Measurements from ENCODE around the gene IPO9.

The IPO9 gene

GRCh38 chr1:201883786-201884185 lies 54.8 kb downstream of the IPO9 start:
- Histone ChIP-seq H3K27ac (peak overlapping the region in 8 of 21 experiments; percentile 3 to 61 (median 14)), H3K4me3 (no peak overlapping the region)

GRCh38 chr1:201884425-201884824 lies 55.5 kb downstream of the IPO9 start:
- peak overlapping the region in 8 of 21 experiments; percentile 3 to 61 (median 22) for H3K27ac ChIP-seq

DNA sequence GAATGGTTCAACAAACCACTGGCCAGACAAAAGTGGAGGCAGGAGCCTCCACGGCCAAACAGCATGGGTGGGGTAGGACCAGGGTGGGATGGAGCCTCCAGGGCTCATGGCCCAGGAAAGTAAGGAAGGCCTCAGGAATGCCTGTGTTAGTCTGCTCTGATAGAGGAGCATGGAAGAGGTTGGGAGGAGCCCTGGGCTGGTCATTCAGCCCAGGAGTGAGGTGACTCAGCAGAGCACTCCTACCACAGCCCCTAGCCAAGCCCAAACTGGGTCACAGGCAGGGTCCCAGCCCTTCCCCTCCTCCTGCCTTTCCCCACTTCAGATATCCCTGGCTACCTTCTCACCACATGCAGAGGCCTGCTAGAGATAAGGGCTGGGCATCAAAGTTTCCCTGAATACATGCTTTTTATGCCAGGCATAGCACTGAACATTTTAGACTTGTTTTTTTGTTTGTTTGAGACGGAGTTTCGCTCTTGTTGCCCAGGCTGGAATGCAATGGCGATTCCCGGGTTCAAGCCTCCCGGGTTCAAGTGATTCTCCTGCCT lies 56.6 kb downstream of the IPO9 start:
- Histone ChIP-seq H3K4me3 (no peak overlapping the region), H3K27ac (peak overlapping the region in 2 of 21 experiments; percentile 24 to 26)

More at GRCh38 chr1:201884425-201884824, 55.5 kb downstream of the IPO9 start:
- H3K4me3 ChIP-seq = no peak overlapping the region

GRCh38 chr1:201886103-201886885 lies 57.3 kb downstream of the IPO9 start:
- H3K27ac ChIP-seq = no peak overlapping the region
- no peak overlapping the region for H3K4me3 ChIP-seq

DNA sequence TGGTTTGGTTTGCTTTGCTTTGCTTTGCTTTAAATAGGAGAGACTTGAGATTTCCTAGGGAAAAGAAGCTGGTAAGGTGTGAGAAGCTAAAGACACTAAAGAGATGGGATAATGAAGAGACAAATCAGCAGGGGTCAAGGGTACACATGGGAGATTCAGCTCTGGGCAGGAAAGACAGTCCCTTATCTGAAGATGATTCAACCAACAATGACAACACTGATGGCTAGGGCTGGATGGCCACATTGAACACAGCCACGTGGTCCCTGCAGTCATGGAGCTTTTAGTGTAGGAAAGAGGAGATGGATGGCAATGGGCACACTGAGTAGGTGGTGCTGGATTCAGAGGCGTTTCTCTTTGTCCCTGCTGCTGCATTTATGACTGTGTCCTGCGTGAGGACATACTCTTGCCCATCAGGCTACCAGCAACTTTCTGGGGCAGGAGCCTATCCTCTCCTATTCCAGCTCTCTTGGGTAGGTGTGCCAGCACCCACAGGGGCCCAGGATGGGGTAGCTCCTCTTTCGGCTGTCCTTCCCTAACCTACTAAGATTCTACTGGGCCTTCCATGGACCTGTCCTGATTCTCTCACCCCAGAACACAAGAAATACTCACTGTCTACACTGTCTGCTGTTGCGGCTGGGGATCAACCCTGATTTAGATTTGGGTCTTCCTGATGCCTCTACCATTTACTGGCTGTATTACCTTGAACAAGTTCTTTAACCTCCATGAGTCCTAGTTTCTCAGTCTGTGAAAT lies 58.3 kb downstream of the IPO9 start:
- Histone ChIP-seq H3K27ac (no peak overlapping the region), H3K4me3 (no peak overlapping the region)

GRCh38 chr1:201888282-201889089 lies 59.5 kb downstream of the IPO9 start, which contains the start of gene SHISA4:
Gene SHISA4, plus strand, starts transcription at chr1:201888898. Its CDS starts 97 bp downstream, at chr1:201888995.
- peak within 1 kb of the TSS; percentile 42 to 68 (median 63) for H3K4me3 ChIP-seq
- peak within 1 kb of the TSS in 16 of 21 experiments; percentile 4 to 81 (median 58) for H3K27ac ChIP-seq

DNA sequence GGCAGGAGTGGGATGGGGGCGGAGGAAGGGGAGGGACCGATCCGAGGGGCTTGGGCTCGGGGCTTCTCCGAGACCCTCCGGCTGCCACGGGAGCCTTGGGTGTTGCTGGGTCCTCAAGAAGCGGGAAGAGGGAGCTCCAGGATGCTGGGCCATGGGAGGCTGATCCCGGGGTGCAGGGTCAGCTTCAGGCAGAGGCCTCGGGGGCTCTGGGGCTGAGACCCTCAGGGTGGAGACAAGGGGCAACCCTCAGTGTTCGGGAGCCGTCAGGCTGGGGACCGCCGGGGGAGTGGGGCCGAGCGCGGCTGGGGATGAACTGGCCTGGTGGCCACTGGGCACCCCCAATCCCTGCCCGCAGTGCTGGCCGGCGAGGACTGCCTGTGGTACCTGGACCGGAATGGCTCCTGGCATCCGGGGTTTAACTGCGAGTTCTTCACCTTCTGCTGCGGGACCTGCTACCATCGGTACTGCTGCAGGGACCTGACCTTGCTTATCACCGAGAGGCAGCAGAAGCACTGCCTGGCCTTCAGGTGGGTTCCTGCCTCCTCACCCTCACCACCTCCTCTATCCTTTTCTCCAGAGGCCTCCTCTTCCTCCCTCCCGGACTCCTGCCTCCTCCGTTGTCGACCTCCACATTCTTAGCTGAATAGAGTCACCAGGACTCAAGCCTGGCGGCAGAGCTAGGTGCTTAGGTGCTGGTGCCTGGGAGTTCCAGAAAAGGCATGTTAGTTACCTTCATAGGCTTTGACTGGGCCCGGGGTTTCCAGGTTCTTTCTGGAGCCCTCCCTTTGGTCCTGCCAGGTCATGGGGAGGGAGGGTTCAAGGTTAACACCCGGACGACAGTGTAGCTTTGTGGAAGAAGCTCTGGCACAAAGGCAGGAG lies 60.4 kb downstream of the IPO9 start:
- Histone ChIP-seq H3K4me3 (peak overlapping the region; percentile 42 to 68 (median 63)), H3K27ac (peak overlapping the region in 15 of 21 experiments; percentile 4 to 81 (median 65))

- Histone ChIP-seq H3K4me3 (no peak overlapping the region), H3K27ac (no peak overlapping the region)
Measured at GRCh38 chr1:201890223-201890622, 61.3 kb downstream of the IPO9 start.

DNA sequence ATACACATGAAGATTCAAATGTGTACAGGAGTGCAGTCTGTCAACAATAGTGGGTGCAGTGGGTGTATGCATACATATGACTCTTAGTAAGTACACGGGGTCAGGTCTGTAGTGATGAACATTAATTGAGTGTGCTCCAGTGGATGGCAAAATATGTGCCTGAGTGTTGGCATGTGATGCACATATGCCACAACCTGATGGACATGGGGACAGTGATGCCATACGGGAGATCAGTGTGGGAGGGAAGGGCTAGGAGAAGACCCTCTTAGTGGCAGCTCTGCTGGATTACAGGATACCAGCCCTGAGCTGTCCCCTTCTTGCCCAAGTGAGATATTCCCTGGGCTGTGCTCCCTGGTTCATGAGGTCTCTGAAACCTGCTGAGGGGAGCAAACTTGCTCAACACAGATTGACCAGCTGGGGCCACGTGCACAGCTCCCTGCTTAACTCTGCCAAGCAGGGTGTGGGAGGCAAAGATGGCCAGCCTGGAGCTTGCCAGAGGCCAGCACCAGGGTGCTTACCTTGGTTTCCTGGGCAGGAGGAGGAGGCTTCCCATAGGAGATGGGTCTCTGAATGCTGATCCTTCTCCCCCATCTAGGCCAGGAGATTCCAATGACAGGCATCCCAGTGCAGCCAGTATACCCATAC lies 62.0 kb downstream of the IPO9 start:
- H3K4me3 ChIP-seq = no peak overlapping the region
- H3K27ac ChIP-seq = no peak overlapping the region

- H3K27ac ChIP-seq = no peak overlapping the region
- no peak overlapping the region for H3K4me3 ChIP-seq
Measured at GRCh38 chr1:201891451-201892045, 62.6 kb downstream of the IPO9 start.

DNA sequence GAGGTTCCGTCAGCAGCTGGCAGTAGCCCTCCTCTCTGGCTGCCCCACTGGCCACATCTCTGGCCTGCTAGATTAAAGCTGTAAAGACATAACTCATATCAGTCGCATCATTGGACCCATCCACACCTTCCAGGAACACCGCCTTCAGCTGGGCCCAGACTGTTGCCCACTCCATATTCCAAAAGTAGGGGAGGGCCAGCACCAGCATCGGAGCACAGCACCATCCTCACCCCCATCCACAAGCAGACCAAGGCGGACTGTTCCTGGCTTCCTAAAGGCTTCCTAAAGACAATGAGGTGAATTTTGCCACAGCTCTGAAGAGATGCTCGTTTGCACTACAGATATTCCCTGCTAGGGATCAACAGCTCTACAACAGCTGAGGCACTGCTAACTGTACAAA lies 63.3 kb downstream of the IPO9 start:
- H3K27ac ChIP-seq = no peak overlapping the region

GRCh38 chr1:201893431-201893830 lies 64.5 kb downstream of the IPO9 start:
- no peak overlapping the region for H3K27ac ChIP-seq
- H3K4me3 ChIP-seq = no peak overlapping the region

More for the DNA sequence above, 63.3 kb downstream of the IPO9 start:
- no peak overlapping the region for H3K4me3 ChIP-seq

GRCh38 chr1:201894343-201895119 lies 65.6 kb downstream of the IPO9 start:
- Histone ChIP-seq H3K4me3 (no peak overlapping the region), H3K27ac (peak overlapping the region in 2 of 21 experiments; percentile 5 to 46)

DNA sequence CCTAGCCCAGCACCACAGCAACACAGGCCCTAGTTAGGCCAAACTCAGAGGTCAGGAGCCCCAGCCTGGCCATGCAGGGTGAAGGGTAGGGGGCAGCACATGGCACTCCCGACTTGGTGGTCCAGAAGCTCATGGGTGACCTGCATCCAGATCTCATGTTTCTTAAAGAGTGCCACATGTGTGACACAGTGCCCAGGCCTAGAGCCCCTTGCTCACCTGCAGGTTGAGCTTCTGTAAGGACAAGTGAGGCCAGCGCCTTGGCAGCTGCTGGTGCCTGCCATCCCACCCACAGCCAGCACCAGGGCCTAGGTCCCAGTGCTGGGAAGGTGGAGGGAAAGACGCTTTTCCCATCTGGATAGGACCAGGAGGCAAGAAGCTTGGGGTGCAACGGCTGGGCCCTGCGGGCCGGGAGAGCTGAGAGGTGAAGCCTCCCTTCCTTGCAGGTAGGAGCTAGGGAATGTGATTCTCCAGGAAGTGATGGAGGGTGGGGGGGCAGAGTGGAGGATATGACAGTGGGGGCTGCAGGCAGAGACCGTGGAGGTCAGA lies 66.2 kb downstream of the IPO9 start:
- Histone ChIP-seq H3K4me3 (no peak overlapping the region), H3K27ac (no peak overlapping the region)

- H3K27ac ChIP-seq = peak overlapping the region in 1 of 21 experiments; percentile 52
- H3K4me3 ChIP-seq = no peak overlapping the region
Measured at GRCh38 chr1:201895913-201896807, 67.2 kb downstream of the IPO9 start.

DNA sequence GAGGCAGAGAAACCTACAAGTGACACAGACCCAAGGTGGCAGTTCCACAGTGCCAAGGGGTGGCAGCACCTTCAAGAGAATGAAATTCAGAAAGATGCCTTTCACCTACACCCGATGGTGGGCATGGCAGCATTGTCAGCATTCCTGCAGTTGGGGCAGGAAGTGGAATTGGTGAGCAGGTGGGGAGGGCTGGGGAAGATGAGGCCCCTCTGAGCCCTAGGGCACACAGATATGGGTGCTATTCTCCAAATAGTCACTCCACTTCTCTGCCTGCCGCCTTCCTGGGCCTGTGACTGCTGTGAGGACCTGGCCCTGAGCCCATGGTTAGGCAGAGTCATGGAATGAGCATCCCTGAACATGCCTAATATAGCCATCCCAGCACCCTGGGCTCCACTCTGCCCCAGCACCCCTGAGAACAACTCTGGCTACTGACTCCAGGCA lies 68.0 kb downstream of the IPO9 start:
- peak overlapping the region in 1 of 21 experiments; percentile 52 for H3K27ac ChIP-seq

More for the DNA sequence above, 68.0 kb downstream of the IPO9 start:
- H3K4me3 ChIP-seq = no peak overlapping the region

Data from skin epidermis (tissue), 12 donors.